H1 (cell line): ENCODE measurements around the gene TMCC1. TPM values are rescaled to one million over a fixed set of nuclear protein-coding genes. Genes with fewer than 3 reads are reported as not detected.

Source experiments
- ATF3 ChIP-seq: IDR thresholded peaks from 2 replicates; pipeline ENCODE4 v1.6.1; 2011; ENCODE audit warnings: low read depth, mild to moderate bottlenecking, low read length; ENCODE audit not compliant: insufficient read depth
- CHD1 ChIP-seq: IDR thresholded peaks from 2 replicates; pipeline ENCODE4 v1.6.1; 2012; ENCODE audit warnings: low read depth, low read length, improper control_type of control experiment
- polyA plus RNA-seq, 7 experiments: library from polyadenylated mRNA; depleted of rRNA in 3 of 7; stranded (reverse) in 5 of 7; unstranded in 2 of 7; fragments of >200 nt in 5 of 7; fragments of 200-250 nt in 2 of 7; gene quantifications; 1 replicate in 5 of 7; 2 replicates in 1 of 7; 4 replicates in 1 of 7; pipeline versions ENCODE4 v1.2.1 to v1.2.3, GENCODE V29; 2011 to 2013; ENCODE audit warnings: missing spikeins in 2 of 7, mixed read lengths in 2 of 7
- total RNA-seq: library from RNA; stranded (reverse); fragmentation: NEBNext Ultra II Directional; extraction: Animal tissue kit (Norgen Biotek cat#: 25700); gene quantifications from 2 replicates; pipeline ENCODE4 v1.2.1, GENCODE V29; 2021

TMCC1 gene
- total and polyA plus RNA-seq, 2 of the 8 experiments (the other 6 are each of a cell fraction or from before 2014, with no cell fraction given) = 10.4 to 27.1 TPM

GRCh38 chr3:129933471-129933870, 40.0 kb upstream of the TMCC1 start (continued):
- no peak for TF ChIP-seq ATF3
- TF ChIP-seq CHD1 = no peak
- TF ChIP-seq, all 59 proteins: peak for 0
